HFF-Myc (cell line): ENCODE measurements around the gene DCAF12.

Experiments used
- DNase-seq: peaks from one replicate; pipeline ENCODE4 v3.0.0-alpha.2; 2011; ENCODE audit warnings: low read depth; ENCODE audit errors: extremely low read depth
- H3K4me3 ChIP-seq: replicated peaks from 2 replicates; pipeline ENCODE4 v1.5.1; 2011; ENCODE audit warnings: low read depth, mild to moderate bottlenecking, control low read depth, low read length
- TF ChIP-seq, protein P1 (sequence below): IDR thresholded peaks from 2 replicates; pipeline ENCODE4 v1.5.1; 2012; ENCODE audit warnings: mild to moderate bottlenecking, low read depth, low read length, control low read depth; ENCODE audit errors: missing control alignments

The DCAF12 gene

GRCh38 chr9:34126207-34127034 is at the start of gene DCAF12:
TSS of gene DCAF12 (minus strand) at chr9:34126698. CDS start at chr9:34126431, 267 bp downstream.
- H3K4me3 ChIP-seq, result peak within 1 kb of the TSS; percentile 73
- DNase-seq, result peak; percentile 62
- TF ChIP-seq, protein P1, sequence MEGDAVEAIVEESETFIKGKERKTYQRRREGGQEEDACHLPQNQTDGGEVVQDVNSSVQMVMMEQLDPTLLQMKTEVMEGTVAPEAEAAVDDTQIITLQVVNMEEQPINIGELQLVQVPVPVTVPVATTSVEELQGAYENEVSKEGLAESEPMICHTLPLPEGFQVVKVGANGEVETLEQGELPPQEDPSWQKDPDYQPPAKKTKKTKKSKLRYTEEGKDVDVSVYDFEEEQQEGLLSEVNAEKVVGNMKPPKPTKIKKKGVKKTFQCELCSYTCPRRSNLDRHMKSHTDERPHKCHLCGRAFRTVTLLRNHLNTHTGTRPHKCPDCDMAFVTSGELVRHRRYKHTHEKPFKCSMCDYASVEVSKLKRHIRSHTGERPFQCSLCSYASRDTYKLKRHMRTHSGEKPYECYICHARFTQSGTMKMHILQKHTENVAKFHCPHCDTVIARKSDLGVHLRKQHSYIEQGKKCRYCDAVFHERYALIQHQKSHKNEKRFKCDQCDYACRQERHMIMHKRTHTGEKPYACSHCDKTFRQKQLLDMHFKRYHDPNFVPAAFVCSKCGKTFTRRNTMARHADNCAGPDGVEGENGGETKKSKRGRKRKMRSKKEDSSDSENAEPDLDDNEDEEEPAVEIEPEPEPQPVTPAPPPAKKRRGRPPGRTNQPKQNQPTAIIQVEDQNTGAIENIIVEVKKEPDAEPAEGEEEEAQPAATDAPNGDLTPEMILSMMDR, result no peak

GRCh38 chr9:34176089-34176488 is 49.6 kb upstream of the DCAF12 start:
- no peak for DNase-seq
- TF ChIP-seq, protein P1, result no peak
- H3K4me3 ChIP-seq, result no peak overlapping the region

DNA sequence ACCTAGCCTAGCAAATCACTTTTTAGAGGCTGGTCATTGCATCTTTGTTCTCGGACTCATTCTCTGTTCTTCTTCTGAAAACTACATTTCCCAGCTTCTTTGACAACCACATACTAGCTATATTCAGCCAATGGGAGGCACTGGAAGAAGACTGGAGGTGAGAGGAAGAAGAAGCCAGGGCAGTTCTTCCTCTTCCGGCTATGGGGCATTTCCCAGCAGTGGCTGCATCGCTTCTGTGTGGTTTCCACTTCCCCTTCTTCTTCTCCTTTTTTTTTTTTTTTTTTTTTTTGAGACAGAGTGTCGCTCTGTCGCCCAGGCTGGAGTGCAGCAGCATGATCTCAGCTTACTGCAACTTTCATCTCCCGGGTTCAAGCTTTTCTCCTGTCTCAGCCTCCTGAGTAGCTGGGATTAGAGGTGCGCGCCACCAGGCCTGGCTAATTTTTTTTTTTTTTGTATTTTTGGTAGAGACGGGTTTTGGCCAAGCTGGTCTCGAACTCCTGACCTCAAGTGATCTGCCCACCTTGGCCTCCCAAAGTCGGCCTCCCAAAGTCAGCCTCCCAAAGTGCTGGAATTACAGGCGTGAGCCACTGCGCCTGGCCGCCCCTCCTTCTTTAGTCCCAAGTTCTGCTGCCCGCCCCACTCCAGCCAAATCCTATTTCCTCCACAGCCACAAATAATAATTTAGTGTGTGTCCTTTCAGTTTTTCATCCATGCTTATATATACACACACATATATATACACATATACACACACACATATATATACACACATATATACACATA is 45.4 kb upstream of the DCAF12 start:
- TF ChIP-seq, protein P1, result no peak
- H3K4me3 ChIP-seq, result no peak overlapping the region
- no peak for DNase-seq

GRCh38 chr9:34170237-34170991 is 43.9 kb upstream of the DCAF12 start:
- no peak overlapping the region for H3K4me3 ChIP-seq
- no peak for DNase-seq
- TF ChIP-seq, protein P1, result no peak

DNA sequence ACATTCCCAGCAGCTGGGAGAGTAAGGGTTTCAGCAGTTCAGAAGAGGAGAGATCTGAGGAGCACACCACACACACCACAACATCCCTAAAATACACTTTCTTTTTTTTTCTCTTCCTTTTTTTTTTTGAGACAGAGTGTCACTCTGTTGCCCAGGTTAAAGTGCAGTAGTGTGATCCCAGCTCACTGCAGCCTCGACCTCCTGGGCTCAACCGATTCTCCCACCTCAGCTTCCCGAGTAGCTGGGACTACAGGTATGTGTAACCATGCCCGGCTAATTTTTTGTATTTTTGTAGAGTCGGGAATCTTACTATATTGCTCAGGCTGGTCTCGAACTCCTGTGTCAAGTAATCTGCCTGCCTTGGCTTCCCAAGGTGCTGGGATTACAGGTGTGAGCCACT is 42.6 kb upstream of the DCAF12 start:
- no peak overlapping the region for H3K4me3 ChIP-seq
- TF ChIP-seq, protein P1, result no peak
- DNase-seq, result no peak

GRCh38 chr9:34163434-34163833 is 36.9 kb upstream of the DCAF12 start:
- DNase-seq, result no peak
- no peak overlapping the region for H3K4me3 ChIP-seq
- TF ChIP-seq, protein P1, result no peak
